GM19438 (cell line): ENCODE results near the gene TOGARAM1.

Experiments
- ATAC-seq: cut with Tn5 transposase; IDR thresholded peaks from one replicate; pipeline ENCODE4 v1.9.1; 2021; ENCODE audit warnings: low read depth; ENCODE audit not compliant: unreplicated experiment

Gene TOGARAM1

DNA sequence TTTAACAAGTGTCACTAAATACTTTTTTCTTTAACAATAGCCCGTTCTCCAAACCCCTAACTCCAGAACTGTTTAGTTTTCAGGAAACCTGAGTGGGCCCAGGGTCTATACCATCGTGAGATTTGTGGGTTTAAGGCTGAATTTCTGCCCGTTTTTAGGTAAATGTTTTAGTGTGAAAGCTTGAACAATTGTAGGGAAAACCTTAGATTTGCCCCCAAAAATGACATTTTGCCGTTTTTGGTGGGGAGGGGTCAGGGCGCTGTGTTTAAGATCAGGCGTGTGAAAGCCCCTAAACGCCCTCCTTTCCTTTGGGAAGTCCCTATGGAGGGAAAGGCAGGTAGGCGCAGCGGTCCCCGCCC, 121.6 kb downstream of the TOGARAM1 start:
- peak; percentile 5 for ATAC-seq

DNA sequence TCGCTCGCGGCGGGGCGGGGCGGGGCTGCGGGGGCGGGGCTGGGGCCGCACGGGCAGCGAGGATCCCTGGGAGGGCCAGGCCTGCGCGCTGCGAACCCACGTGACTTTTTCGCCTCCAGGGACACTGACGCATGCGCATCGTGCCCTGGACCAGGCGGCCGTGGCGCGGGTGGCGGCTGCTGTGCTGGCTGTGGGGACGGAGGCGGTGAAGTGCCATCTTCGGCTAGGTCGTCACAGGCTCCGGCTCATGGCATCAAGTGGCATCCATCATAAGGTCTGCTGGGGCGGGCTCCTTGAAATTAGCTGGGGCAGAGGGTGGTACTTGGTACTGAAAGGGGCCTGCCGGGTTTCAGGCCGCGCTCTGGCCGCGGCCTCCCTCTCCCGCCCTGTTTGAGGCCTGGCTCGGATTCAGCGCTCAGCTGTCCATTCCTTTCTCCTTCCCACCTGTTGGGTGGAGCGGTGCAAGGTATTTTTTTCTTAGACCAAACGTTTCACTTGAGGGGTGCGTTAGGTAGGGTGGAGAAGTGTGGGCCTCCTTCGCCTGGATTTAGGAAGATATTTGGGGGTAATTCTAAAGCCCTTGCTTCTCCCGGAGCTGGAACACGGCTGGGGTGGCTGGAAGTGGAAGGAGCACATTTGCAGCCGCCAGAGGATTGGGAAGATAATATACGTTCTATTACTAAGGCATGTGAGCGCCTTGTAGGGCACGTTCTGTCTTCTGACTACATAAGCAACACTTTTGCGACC, 122.2 kb downstream of the TOGARAM1 start, which contains the start of gene PRPF39:
TSS of gene PRPF39 (plus strand) at position 141 of the 747 bp plus-strand sequence. CDS start 11,124 bp downstream, outside the sequence.
- peak; percentile 85 for ATAC-seq

DNA sequence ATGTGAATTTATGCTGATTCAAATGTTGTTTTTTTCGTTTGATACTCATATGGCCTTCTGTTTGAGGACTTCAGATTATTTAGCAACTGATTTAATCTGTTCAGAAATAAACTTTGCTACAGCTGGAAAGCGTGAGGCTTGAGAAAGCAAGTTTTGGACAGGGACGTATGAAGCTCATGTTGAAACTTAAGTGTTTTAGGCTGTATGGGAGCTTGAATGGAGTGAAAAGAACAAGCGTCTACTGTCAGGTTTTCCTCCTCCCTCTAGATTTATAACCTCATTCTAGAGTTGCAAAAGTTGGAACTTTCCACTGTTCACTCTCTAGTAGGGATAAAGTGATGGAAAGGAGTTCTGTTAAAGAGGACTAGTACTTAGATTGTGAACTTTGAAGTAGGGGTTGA, 123.0 kb downstream of the TOGARAM1 start:
- ATAC-seq: no peak

DNA sequence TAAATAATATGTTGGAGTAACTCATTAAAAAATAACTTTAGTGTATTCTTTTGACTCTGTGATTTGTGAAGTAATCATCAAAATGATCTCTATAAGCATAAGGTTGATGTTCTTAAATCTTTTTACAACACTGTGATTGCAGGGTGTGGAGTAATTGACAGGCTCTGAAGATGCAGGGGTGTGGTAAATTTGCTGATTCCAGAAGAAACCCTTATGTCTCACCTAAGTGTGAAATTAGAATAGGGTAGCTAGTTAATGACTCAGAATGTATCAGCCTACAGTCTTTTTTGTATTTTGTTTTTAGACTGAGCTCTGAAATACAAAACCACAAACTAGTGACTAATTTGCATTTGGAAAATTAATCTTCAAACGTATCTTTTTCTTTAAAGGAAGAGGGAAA, 127.8 kb downstream of the TOGARAM1 start:
- ATAC-seq: no peak

DNA sequence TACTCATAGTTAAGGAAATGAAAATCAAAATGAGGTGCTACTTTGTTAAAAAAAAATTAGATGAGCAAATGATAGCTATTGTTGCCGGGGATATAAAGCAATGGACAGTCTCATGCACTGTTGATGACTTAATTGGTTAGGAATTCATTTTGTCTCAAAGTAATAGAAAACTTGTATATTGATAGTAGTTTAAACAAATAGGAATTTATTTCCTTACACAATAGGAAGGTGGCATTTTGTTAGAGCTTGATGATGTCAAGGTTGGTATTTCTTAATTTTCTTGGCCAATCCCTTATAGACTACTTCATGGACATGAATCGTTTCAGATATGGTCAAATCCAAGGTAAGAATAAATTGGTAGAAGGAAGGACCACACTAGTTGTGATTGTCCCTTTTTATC, 129.7 kb downstream of the TOGARAM1 start:
- no peak for ATAC-seq

DNA sequence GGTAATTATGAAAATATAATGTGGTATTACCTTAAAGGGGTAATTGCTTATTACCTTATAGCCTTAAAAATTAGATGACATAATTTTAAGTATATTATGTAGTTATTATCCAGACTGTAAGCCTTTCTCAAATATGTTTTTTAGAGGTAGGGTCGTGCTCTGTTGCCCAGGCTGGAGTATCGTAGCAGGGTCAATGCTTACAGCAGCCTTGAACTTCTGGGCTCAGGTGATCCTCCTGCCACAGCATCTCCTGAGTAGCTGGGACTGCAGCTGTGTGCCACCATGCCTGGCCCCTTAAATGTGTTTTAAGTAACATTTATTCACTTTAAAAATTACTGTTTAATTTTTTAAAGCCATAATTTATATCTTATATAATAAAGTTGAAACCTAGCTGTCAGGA, 132.3 kb downstream of the TOGARAM1 start:
- ATAC-seq: no peak

DNA sequence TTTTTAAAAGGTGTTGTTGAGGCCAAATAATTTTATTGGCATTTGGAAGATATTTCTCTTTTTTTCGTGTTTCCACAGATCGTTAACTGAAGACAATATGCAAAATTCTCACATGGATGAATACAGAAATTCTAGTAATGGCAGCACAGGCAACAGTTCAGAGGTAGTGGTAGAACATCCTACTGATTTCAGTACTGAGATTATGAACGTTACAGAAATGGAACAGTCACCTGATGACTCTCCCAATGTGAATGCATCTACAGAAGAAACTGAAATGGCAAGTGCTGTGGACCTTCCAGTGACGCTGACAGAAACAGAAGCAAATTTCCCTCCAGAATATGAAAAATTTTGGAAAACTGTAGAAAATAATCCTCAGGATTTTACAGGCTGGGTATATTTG, 133.2 kb downstream of the TOGARAM1 start:
- ATAC-seq: no peak

DNA sequence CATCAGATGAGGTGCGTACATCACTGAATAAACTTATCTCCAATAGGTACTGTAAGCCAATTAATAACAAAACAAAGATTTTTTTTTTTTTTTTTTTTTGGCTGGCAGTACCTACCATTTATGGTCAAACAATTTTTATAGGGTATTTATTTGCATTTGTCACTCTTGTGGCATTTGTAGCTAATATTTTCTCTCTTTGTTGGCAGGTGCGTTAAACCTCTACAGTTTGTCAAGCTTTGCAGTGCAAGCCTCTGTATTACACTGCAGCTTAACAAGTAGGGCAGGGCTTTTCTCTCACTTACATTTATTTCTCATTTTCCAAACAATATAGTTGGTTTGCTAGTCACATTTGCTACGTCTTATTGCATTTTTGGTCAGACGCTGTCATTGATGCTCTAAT, 134.2 kb downstream of the TOGARAM1 start:
- ATAC-seq: no peak

DNA sequence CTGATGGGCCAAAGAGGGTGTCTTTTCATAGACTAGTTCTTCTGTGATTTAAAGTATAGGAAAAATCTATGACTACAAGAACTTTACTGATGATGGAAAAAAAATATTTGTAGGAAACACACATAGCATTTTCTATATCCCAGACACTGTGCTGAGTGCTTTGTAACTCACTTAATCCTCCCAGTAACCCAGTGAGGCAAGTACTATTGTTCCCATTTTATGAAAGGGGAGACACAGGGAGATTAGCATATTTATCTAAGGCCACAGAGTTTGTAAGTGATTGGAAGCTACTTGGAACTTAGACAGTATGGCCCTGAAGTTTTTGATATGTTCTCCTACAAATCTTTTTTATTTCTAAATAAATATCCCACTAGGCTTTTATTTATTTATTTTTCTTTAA, 141.8 kb downstream of the TOGARAM1 start:
- ATAC-seq: no peak

DNA sequence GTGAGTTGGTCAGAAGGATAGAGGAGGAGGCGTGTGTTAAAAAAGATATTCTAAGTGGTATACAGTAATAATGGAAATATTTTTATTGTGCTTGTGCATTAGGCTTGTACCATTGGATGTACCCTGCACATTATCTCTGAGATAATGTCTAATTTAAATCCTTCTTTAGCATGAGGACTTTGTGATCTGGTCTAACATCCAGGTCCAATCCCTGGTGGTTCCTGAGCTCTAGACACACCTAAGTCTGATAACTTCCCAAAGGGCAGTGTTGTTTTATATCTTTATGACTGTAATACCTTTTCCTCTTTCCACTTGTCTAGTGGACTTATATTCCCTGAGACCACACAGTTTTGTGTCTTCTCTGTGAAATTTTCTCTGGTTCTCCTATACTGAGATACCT, 142.6 kb downstream of the TOGARAM1 start:
- no peak for ATAC-seq

DNA sequence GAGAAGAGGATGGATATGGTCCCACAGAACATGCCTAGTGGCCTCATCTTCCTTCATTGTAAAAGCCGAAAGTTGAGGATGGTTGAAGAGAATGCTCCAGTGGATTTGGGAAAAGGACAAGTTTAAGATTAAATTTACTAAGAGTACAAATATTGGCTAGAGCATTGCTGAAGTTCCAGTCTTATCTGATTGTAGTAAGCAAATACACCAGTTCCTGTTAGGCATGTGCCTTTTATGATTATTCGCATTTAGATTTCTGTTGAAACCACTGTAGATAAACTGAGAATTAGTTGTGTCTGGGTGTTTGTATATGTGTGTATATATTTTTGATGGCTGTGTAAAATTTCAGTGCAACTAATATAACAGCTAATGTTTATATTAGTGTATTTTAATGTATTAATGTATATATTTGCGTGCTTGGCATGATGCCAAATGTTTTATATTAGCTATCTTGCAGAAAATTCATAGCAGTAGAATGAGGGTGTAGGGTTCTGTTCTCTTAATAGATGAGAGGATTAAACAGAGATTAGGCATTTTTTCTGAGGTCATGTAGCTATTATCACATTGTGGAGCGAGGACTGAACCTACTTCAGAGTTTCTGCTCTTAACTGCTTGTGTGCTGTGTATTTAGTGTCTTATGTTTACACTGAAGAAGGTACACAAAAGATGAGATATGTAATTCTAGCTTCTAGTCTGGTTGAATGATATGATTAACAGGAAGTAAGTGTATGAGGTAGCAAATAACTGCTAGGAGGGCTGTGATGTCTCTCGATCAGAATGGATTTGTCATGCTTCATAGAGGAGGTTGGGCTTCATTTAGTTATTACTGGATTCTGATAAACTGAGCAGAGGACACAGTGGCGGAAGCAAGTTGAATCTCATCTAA, 151.1 kb downstream of the TOGARAM1 start:
- no peak for ATAC-seq

DNA sequence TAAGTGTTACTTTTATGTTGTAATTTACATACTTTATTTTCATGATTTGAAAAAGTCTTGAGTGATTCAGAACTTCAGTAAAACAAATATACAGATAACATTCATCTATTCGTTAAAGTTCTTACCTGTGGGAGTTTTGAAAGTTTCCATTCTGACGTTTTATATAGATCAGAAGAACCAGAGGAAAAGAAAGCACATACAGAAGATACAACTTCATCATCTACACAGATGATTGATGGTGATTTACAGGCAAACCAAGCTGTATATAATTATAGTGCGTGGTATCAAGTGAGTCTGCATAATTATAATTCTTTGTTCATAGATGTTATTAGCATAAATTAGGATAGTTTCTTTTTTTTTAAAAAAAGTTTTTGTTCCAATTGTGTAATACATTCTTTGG, 152.3 kb downstream of the TOGARAM1 start:
- no peak for ATAC-seq

DNA sequence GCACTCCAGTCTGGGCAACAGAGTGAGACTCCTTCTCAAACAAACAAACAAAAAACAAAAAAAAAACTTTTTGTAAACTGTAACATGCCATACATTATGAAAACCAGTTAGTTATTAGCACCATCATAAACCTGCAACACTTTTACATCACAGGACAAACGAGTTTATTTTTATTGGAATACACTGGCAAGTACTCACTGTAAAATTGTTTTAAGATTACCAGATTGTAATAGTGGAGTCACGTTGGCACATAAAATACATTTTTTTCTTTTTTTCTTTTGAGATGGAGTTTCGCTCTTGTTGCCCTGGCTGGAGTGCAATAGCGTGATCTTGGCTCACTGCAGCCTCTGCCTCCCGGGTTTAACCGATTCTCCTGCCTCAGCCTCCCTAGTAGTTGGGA, 156.6 kb downstream of the TOGARAM1 start:
- no peak for ATAC-seq

DNA sequence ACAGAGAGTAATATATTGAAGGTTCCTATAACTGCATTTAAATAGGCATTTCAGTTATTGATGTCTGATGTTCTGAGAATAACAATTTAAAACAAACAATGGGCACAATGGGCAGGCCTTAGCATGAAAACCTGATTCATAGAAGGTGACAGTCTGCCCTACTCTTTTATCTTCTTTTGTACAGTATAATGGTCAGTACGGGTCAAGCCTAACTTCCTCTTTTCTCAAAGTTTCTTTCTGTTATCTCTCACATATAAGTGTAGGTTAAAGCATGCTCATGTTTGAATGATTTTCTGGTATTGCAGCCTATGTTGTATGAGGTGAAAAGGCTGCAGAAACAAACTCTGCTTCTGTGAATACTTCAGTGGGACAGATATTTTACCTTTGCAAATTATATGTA, 158.1 kb downstream of the TOGARAM1 start:
- no peak for ATAC-seq

DNA sequence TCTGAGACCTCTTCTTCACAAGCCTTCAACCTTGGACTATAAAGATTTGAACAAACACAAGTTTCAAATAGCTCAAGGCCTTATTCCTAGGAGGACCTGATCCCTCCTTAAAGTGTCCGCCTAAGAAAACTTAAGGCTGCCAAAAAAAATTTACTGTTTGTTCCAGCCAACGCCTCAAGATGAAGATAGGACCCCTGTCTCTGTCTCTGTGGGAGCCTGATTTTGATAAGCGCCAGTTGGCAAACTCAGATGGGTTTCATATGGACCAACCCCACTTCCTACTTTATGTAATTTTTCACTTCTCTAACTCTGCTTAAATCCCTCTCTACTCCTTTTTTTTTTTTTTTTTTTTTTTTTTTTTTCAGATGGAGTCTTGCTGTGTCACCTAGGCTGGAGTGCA, 161.3 kb downstream of the TOGARAM1 start:
- no peak for ATAC-seq
